ENCODE results near the gene CCDC61. TPM values are rescaled to one million over a fixed set of nuclear protein-coding genes. Genes with fewer than 3 reads are reported as not detected.

CCDC61 gene
- total RNA-seq, 1 donor from 2014 or later: 36.3 TPM

- Histone ChIP-seq H3K4me3 (no peak overlapping the region), H3K9me3 (no peaks in the 10 kb centered on the region), H3K27ac (no peak overlapping the region), H3K4me1 (no peaks in the 10 kb centered on the region), H3K36me3 (no peaks in the 10 kb centered on the region), H3K27me3 (no peaks in the 10 kb centered on the region)
- DNase-seq (ENCODE audit: extremely low spot score in 2 of 2): no peak
- intact Hi-C loops (cut with DNase I): no loop called here
- no peak for TF ChIP-seq POLR2A (IDR thresholded peaks at IDR 0.05)
- no peak for TF ChIP-seq POLR2AphosphoS5 (IDR thresholded peaks at IDR 0.05; ENCODE audit: insufficient read depth in 1 of 2, low read depth in 1 of 2)
- no peak for TF ChIP-seq CTCF (IDR thresholded peaks at IDR 0.05)
Observed at GRCh38 chr19:46035986-46036743, 40.9 kb downstream of the CCDC61 start.

GRCh38 chr19:46036744-46037128, 41.5 kb downstream of the CCDC61 start:
- H3K36me3 ChIP-seq: no peaks in the 10 kb centered on the region
- no peaks in the 10 kb centered on the region for H3K27me3 ChIP-seq
- no peak overlapping the region for H3K4me3 ChIP-seq
- no peaks in the 10 kb centered on the region for H3K4me1 ChIP-seq
- no peak for DNase-seq (ENCODE audit: extremely low spot score in 2 of 2)
- H3K27ac ChIP-seq: no peak overlapping the region
- no peaks in the 10 kb centered on the region for H3K9me3 ChIP-seq
- intact Hi-C loops (cut with DNase I): no loop called here
- TF ChIP-seq POLR2AphosphoS5 (IDR thresholded peaks at IDR 0.05; ENCODE audit: insufficient read depth in 1 of 2, low read depth in 1 of 2) (no peak), CTCF (IDR thresholded peaks at IDR 0.05) (no peak), POLR2A (IDR thresholded peaks at IDR 0.05) (no peak)

GRCh38 chr19:46040125-46040524, 44.9 kb downstream of the CCDC61 start:
- Histone ChIP-seq H3K36me3 (no peaks in the 10 kb centered on the region), H3K9me3 (no peaks in the 10 kb centered on the region), H3K4me3 (no peak overlapping the region), H3K27ac (no peak overlapping the region), H3K4me1 (no peaks in the 10 kb centered on the region), H3K27me3 (no peaks in the 10 kb centered on the region)
- no peak for DNase-seq (ENCODE audit: extremely low spot score in 2 of 2)
- no peak for TF ChIP-seq CTCF (IDR thresholded peaks at IDR 0.05)
- no peak for TF ChIP-seq POLR2AphosphoS5 (IDR thresholded peaks at IDR 0.05; ENCODE audit: insufficient read depth in 1 of 2, low read depth in 1 of 2)
- no peak for TF ChIP-seq POLR2A (IDR thresholded peaks at IDR 0.05)
- intact Hi-C loops (cut with DNase I): no loop called here

- Histone ChIP-seq H3K4me1 (no peaks in the 10 kb centered on the region), H3K36me3 (no peaks in the 10 kb centered on the region), H3K4me3 (no peak within 1 kb of the TSS), H3K27me3 (no peaks in the 10 kb centered on the region), H3K9me3 (no peaks in the 10 kb centered on the region), H3K27ac (no peak within 1 kb of the TSS)
- no peak for TF ChIP-seq POLR2AphosphoS5 (IDR thresholded peaks at IDR 0.05; ENCODE audit: insufficient read depth in 1 of 2, low read depth in 1 of 2)
- no peak for DNase-seq (ENCODE audit: extremely low spot score in 2 of 2)
- intact Hi-C loops (cut with DNase I): no loop called here
Observed at GRCh38 chr19:46040952-46041500, 45.8 kb downstream of the CCDC61 start, which contains the start of gene IGFL4. IGFL4 (minus strand) TSS chr19:46041002; CDS start chr19:46040962, 40 bp downstream.

GRCh38 chr19:46042252-46042883, 47.1 kb downstream of the CCDC61 start:
- no peaks in the 10 kb centered on the region for H3K27me3 ChIP-seq
- DNase-seq (ENCODE audit: extremely low spot score in 2 of 2): no peak
- no peaks in the 10 kb centered on the region for H3K36me3 ChIP-seq
- no peaks in the 10 kb centered on the region for H3K4me1 ChIP-seq
- H3K9me3 ChIP-seq: no peaks in the 10 kb centered on the region
- H3K4me3 ChIP-seq: no peak overlapping the region
- TF ChIP-seq CTCF (IDR thresholded peaks at IDR 0.05) (no peak), POLR2A (IDR thresholded peaks at IDR 0.05) (no peak), POLR2AphosphoS5 (IDR thresholded peaks at IDR 0.05; ENCODE audit: insufficient read depth in 1 of 2, low read depth in 1 of 2) (no peak)
- no peak overlapping the region for H3K27ac ChIP-seq
- intact Hi-C loops (cut with DNase I): no loop called here
